22Rv1 (cell line): ENCODE measurements around the gene FAM13B.

Experiments
- ZFX ChIP-seq: fragments of 450-650 bp; IDR thresholded peaks from 2 replicates; pipeline ENCODE4 v1.6.1; 2017; ENCODE audit warnings: antibody characterized with exemption, borderline replicate concordance
- TF ChIP-seq, protein P1 (sequence below): fragments of 450-650 bp; IDR thresholded peaks from 2 replicates; pipeline ENCODE4 v1.5.1; 2017; ENCODE audit warnings: mild to moderate bottlenecking

DNA sequence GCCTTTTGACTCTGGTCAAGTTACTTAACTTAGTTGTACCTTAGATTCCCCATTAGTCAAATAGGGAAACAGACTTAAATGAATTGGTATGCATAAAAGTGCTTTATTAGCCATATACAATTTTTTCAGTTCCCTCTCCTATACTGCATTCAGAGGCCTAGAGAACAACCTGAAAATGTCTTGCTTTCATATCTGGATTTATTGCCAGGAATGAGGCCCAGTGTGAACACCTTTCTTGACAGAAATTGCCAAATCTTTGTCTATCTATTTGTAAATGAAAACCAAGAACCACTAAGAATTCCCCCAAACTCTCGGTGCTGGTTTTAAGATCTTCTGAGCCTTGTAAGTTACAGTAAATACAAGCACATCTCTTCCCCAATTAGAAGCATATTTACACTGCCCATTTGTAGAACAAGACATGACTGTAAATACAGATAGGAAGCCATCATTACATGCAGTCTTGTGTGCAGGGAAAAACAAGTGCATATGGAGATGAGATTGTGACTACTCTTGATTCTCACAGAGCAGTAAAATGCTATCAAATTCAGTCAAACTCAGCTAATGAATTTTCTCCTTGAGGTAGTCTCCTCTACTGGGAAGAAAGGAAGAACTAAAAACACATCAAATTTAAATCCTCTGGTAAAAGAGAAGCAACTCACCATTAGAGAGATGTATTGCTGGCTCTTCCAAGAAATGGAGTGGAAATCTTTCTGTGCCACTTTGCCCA is 5.2 kb upstream of the FAM13B start:
- TF ChIP-seq, protein P1, sequence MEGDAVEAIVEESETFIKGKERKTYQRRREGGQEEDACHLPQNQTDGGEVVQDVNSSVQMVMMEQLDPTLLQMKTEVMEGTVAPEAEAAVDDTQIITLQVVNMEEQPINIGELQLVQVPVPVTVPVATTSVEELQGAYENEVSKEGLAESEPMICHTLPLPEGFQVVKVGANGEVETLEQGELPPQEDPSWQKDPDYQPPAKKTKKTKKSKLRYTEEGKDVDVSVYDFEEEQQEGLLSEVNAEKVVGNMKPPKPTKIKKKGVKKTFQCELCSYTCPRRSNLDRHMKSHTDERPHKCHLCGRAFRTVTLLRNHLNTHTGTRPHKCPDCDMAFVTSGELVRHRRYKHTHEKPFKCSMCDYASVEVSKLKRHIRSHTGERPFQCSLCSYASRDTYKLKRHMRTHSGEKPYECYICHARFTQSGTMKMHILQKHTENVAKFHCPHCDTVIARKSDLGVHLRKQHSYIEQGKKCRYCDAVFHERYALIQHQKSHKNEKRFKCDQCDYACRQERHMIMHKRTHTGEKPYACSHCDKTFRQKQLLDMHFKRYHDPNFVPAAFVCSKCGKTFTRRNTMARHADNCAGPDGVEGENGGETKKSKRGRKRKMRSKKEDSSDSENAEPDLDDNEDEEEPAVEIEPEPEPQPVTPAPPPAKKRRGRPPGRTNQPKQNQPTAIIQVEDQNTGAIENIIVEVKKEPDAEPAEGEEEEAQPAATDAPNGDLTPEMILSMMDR = no peak
- TF ChIP-seq ZFX = no peak
